NT2/D1 (cell line): ENCODE data around the gene LRRC2.

Experiments
- YY1 ChIP-seq: IDR thresholded peaks from 2 replicates; pipeline ENCODE4 v1.6.1; 2011; ENCODE audit not compliant: insufficient read length, insufficient read depth
- ZNF274 ChIP-seq: IDR thresholded peaks from 2 replicates; pipeline ENCODE4 v1.6.1; 2011; ENCODE audit warnings: mild to moderate bottlenecking, low read depth, low read length

DNA sequence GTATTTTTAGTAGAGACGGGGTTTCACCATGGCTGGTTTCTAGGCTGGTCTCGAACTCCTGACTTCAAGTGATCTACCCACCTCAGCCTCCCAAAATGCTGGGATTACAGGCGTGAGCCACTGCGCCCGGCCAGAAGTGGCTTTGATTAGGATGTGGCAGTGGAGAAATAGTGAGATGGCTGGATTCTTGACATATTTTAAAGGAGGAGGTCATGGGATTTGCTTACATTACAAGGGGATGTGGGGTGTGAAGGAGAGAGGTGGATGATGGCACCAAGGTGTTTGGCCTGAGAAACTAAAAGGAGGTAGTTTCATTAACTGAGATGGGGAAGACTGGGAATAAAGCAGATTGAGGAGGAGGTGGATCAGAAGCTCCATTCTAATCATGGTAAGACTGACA, 86.4 kb downstream of the LRRC2 start:
- no peak for TF ChIP-seq YY1
- no peak for TF ChIP-seq ZNF274
